Mononuclear cell (primary cell): ENCODE data around the gene TOLLIP. TPM values are rescaled to one million over a fixed set of nuclear protein-coding genes. Genes with fewer than 3 reads are reported as not detected.
"Not testable (repeated sequence)": the region's sequence is repeated elsewhere in the genome, so short reads cannot be mapped to it uniquely, and the experiment has no call there.

Experiments
- H3K27me3 ChIP-seq: 2 replicates; pipeline ENCODE4 v1.6.0; 2011; ENCODE audit warnings: low read length, control low read depth; ENCODE audit not compliant: insufficient read depth
- H3K4me1 ChIP-seq: 2 replicates; pipeline ENCODE4 v1.5.1; 2011; ENCODE audit warnings: mild to moderate bottlenecking, low read length, control low read depth; ENCODE audit not compliant: insufficient read depth
- H3K4me3 ChIP-seq: 2 replicates; pipeline ENCODE4 v1.5.1; 2011; ENCODE audit warnings: mild to moderate bottlenecking, low read length, moderate library complexity
- H3K9me3 ChIP-seq: 2 replicates; pipeline ENCODE4 v1.5.1; 2011; ENCODE audit warnings: low read depth, mild to moderate bottlenecking, control low read depth, low read length
- total RNA-seq: library from RNA; depleted of rRNA; stranded (reverse); fragments of >200 nt; gene quantifications from one replicate; pipeline ENCODE4 v1.2.3, GENCODE V29; 2012

TOLLIP gene
- total RNA-seq, 1 donor = 18.3 TPM

- H3K27me3 ChIP-seq, H3K4me1 ChIP-seq, H3K4me3 ChIP-seq, H3K9me3 ChIP-seq: not testable (repeated sequence)
Measured at GRCh38 chr11:1347411-1347999, 38.1 kb upstream of the TOLLIP start.

- no peak overlapping the region for H3K4me3 ChIP-seq
- no peaks in the 10 kb centered on the region for H3K4me1 ChIP-seq
- no peaks in the 10 kb centered on the region for H3K9me3 ChIP-seq
- no peaks in the 10 kb centered on the region for H3K27me3 ChIP-seq
Measured at GRCh38 chr11:1346669-1347390, 37.4 kb upstream of the TOLLIP start.

GRCh38 chr11:1345737-1346513 is 36.5 kb upstream of the TOLLIP start:
- Histone ChIP-seq H3K27me3 (no peaks in the 10 kb centered on the region), H3K9me3 (no peaks in the 10 kb centered on the region), H3K4me3 (no peak overlapping the region), H3K4me1 (no peaks in the 10 kb centered on the region)

DNA sequence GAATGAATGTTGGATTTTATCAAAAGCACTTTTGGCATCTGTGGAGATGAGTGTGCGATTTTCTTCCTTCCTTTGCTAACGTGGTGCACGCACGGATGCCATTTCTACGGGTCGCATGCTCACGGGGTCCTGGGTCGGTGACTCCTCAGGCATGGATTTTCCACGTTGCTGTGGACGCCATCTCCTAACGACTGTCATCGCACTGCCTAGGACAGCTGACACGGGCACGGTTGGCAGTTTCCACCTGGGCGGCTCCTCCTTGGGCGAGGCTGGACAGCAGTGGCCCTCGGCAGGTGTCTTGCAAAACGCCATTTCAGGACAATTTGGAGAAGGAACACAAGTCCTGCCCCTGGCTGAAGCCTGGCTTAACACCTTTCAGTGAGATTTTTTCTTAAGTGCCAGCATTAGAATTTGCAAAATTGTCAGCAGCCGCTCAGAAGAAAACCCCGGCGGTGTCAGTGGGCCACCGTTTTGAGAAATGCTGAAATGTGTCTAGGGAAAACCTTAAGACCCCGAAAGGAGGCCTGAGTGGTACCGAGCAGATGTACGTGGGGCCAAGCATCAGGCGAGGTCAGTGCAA is 34.7 kb upstream of the TOLLIP start:
- H3K4me1 ChIP-seq = no peaks in the 10 kb centered on the region
- no peaks in the 10 kb centered on the region for H3K9me3 ChIP-seq
- H3K4me3 ChIP-seq = no peak overlapping the region
- H3K27me3 ChIP-seq = no peaks in the 10 kb centered on the region

- no peaks in the 10 kb centered on the region for H3K9me3 ChIP-seq
Measured at GRCh38 chr11:1343391-1344055, 34.1 kb upstream of the TOLLIP start.

GRCh38 chr11:1342946-1343345 is 33.5 kb upstream of the TOLLIP start:
- Histone ChIP-seq H3K9me3 (no peaks in the 10 kb centered on the region), H3K4me1 (no peaks in the 10 kb centered on the region), H3K27me3 (no peaks in the 10 kb centered on the region), H3K4me3 (no peak overlapping the region)

More at GRCh38 chr11:1343391-1344055, 34.1 kb upstream of the TOLLIP start:
- Histone ChIP-seq H3K4me3 (no peak overlapping the region), H3K27me3 (no peaks in the 10 kb centered on the region), H3K4me1 (no peaks in the 10 kb centered on the region)

DNA sequence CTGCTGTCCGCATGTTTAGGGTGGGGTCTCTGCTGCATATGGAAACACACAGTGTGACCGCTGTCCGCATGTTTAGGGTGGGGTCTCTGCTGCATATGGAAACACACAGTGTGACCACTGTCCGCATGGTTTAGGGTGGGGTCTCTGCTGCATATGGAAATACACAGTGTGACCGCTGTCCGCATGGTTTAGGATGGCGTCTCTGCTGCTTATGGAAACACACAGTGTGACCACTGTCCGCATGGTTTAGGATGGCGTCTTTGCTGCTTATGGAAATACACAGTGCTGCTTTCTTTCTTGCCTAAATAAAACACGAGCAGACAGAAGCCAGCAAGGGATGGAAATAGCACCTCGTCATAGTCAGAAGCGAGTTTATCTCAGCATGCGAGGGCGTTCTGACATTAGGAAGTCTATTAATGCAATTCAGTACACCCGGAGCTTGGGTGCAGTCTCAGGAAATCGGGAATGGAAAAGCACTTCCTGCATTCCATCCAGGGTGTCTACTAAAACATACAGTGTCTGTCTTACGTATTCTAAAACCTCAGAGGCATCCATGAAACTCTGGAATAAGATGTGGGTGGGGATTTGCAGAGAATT is 32.6 kb upstream of the TOLLIP start:
- Histone ChIP-seq H3K9me3 (no peaks in the 10 kb centered on the region), H3K27me3 (no peaks in the 10 kb centered on the region), H3K4me3 (no peak overlapping the region), H3K4me1 (no peaks in the 10 kb centered on the region)

DNA sequence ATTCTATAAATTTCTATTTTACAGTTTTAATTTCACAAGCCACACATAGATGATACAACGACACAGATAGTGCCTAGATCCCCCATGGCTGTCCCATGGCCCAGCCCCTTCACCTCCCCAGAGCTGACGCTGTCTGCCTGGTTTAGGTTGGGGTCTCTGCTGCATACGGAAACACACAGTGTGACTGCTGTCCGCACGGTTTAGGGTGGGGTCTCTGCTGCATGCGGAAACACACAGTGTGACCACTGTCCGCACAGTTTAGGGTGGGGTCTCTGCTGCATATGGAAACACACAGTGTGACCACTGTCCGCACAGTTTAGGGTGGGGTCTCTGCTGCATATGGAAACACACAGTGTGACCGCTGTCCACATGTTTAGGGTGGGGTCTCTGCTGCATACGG is 31.8 kb upstream of the TOLLIP start:
- H3K4me3 ChIP-seq, H3K9me3 ChIP-seq, H3K27me3 ChIP-seq, H3K4me1 ChIP-seq: not testable (repeated sequence)

DNA sequence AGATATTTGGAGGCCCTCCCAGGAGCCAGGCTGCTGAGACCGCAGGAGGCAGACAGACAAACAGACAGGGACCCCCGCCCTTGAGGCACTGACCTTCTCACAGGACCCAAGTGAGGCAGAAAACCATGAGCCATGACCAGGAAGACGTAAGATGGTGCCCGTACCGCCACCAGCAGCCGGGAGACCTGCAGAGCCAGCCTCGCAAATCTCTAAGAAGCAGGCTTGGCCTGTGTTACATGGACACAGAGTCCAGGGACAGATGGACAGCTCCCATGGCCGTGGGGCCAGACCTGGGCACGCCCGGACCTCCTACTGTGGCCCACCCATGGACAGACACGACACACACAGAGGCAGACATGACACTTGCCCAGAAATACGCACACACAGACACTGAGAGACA is 30.7 kb upstream of the TOLLIP start:
- Histone ChIP-seq H3K9me3 (no peaks in the 10 kb centered on the region), H3K27me3 (no peaks in the 10 kb centered on the region), H3K4me3 (no peak overlapping the region), H3K4me1 (peaks cover 10% of the 10 kb centered on the region)

- peaks cover 11% of the 10 kb centered on the region for H3K4me1 ChIP-seq
- H3K27me3 ChIP-seq = no peaks in the 10 kb centered on the region
- no peaks in the 10 kb centered on the region for H3K9me3 ChIP-seq
- H3K4me3 ChIP-seq = no peak overlapping the region
Measured at GRCh38 chr11:1339066-1339675, 29.7 kb upstream of the TOLLIP start.

DNA sequence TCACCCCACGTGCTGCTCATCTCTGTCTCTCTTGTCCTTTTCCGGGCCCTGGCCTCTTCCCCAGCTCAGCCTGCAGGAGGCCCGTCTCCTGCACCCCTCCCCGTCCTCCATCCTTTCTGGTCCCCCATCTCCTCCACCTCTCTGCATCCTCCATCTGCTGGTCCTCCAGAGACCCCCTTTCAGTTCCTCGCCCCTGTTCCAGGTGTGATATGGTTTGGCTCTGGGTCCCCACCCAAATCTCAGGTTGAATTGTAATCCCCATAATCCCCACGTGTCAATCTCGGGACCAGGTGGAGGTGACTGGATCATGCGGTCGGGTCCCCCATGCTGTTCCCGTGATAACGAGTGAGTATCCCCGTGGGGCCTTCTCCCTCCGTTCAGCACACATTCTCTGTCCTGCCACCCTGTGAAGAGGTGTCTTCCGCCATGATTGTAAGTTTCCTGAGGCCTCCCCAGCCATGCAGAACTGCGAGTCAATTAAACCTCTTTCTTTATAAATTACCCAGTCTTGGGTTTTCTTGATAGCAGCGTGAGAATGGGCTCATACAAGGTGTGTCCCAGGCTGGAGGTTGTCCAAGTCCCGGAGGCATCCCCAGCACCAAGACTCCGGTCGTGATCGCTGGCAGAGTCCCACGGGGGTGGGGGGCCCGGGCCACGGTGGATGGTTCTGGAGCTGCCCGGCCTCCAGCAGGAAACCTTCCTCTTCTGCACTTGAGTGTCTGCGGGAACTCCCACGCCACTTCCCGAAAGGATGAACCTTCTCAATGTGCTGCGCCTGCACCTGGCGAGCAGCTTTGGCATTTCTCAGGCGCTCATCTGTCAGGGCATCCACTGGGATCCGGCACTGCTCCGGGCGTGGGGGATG is 29.0 kb upstream of the TOLLIP start:
- H3K4me3 ChIP-seq = no peak overlapping the region
- H3K9me3 ChIP-seq = no peaks in the 10 kb centered on the region
- peaks cover 11% of the 10 kb centered on the region for H3K4me1 ChIP-seq
- H3K27me3 ChIP-seq = no peaks in the 10 kb centered on the region

- H3K9me3 ChIP-seq = no peaks in the 10 kb centered on the region
- H3K27me3 ChIP-seq = no peaks in the 10 kb centered on the region
- peaks cover 11% of the 10 kb centered on the region for H3K4me1 ChIP-seq
- H3K4me3 ChIP-seq = no peak overlapping the region
Measured at GRCh38 chr11:1337647-1338007, 28.2 kb upstream of the TOLLIP start.

DNA sequence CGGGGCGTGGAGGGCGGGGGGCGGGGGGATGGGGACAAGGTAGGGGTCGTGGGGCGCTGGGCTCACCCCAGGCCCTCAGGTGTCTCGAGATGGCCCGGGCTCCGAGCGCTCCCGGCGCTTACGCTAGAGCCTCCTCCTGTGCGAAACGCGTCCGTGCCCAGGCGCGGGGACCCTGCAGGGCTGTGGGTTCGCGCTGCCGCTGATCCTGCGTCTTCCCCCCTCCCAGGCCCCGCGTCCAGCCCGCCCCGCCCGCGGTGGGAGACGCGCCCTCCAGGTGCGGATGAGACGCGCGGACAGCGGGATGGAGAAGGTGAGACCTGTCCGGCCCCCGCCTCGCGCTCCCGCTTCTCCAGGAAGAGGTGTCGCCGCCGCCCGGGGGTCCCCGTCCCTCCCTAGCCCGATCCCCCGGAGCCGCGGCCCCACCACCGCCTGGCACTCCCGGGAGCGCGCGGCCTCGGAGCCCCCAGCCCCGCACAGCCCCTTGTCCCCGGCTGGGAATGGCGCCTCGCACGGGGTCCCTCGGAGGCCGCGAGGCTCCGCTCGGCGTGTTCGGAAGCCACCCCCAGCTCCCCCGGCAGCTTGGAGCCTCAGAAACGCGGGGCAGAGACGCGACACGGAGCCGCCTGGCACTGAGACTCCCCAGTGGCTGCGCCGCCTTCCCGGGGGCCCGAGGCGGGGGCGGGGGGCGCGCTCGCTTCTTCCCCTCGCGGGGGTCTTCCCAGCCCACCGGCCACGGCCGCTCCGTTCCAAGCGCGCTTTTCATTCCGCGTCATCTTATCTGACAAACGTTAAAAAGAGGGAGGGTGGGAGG is 27.6 kb upstream of the TOLLIP start:
- Histone ChIP-seq H3K27me3 (no peaks in the 10 kb centered on the region), H3K4me3 (no peak overlapping the region), H3K9me3 (no peaks in the 10 kb centered on the region), H3K4me1 (peaks cover 11% of the 10 kb centered on the region)
